Melanocyte of skin (primary cell): ENCODE measurements around the gene UFSP1. TPM values are rescaled to one million over a fixed set of nuclear protein-coding genes. Genes with fewer than 3 reads are reported as not detected.

ENCODE experiments used
- small RNA-seq, 2 donors: library from RNA; depleted of rRNA; stranded (forward); fragments of <200 nt; gene quantifications; one replicate each; pipeline ENCODE3, GENCODE V24; 2012
- total RNA-seq, 2 donors: library from RNA; depleted of rRNA; stranded (reverse); fragments of >200 nt; gene quantifications; 2 replicates each; pipeline ENCODE4 v1.2.3, GENCODE V29; 2012

The UFSP1 gene
- 1 to 10 TPM; 5.2 to 7.0 TPM for total RNA-seq

GRCh38 chr7:100888988-100889750 is at the start of gene UFSP1:
TSS of gene UFSP1 (minus strand) at chr7:100889715. CDS start at chr7:100889271, 444 bp downstream.

GRCh38 chr7:100895701-100895955 is 6.1 kb upstream of the UFSP1 start, which contains the start of gene ACHE:
TSS of gene ACHE (minus strand) at chr7:100895888. CDS start at chr7:100894232, 1,656 bp downstream.

DNA sequence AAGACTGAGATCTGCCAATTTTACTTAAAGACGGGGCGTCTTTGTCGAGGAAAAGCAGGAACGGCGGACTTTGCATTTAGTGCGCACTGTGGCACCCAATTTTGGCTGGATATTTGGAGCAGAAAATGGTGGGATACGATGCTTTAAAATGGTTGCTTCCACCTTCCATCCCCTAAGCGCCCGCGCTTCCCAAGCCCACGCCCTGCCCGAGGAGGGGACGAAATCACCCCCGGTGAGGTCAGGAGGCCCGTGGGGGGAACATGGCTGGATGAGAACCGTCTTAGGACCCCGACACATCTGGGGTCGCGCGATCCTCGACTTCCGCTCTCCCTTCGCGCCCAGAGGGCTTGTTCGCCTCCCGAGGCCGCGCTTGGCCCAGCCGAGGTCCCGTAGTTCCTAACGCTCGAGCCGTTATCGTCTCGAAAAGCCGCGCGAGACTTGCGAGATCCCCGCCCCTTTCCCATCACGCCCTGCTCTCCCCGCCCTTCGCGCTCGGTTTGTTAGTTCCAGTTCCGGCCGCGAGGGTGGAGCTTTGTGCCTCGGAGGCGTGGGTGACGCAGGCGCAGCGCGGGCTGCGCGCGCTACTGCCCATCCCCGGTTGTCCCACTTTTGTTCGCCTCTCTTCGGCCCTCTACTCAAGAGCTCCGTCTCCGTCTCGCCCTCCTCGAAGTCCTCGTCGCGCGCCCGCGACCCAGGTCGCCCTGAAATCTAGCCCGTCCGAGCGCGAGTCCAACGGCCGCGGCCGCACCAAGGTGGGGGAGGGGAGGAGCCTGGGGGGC is 14.7 kb downstream of the UFSP1 start, which contains the start of gene SRRT:
Gene SRRT (plus strand): TSS at position 527 of the 779 bp plus-strand sequence. CDS start 488 bp downstream, outside the sequence.

DNA sequence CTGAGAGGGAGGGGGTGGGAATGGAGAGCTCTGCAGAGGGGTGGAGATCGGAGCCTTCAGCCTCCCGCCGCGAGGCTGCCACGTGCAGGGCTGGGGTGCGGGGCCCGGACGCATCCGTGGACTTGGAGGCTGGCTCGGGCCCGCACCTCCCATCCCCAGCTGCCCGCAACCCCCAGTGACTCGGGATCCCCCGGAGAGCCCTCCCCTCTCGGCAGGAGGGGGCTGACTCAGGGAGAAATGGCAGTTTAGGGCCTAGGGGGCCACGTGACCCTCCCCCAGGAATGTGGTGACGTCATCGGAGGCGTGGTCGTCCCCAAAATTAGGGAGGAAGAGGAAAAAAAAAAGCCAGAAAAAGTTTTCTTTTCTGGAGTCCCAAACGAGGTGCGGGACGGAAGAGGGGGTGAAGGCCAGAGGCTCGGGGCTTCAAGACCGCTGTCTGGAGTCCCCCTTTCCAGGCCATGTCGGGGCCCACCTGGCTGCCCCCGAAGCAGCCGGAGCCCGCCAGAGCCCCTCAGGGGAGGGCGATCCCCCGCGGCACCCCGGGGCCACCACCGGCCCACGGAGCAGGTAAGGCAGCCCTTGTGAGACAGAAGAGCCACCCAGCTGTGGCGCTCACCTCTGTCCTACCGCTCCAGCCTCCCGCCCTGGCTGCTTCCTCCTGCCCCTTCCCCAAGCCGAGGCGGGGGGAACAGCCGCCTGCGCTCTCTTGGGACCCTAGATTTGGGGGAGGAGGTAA is 22.3 kb downstream of the UFSP1 start, which contains the start of gene TRIP6:
Gene TRIP6 (plus strand): TSS at position 348 of the 736 bp plus-strand sequence. CDS start 111 bp downstream, at position 459.

DNA sequence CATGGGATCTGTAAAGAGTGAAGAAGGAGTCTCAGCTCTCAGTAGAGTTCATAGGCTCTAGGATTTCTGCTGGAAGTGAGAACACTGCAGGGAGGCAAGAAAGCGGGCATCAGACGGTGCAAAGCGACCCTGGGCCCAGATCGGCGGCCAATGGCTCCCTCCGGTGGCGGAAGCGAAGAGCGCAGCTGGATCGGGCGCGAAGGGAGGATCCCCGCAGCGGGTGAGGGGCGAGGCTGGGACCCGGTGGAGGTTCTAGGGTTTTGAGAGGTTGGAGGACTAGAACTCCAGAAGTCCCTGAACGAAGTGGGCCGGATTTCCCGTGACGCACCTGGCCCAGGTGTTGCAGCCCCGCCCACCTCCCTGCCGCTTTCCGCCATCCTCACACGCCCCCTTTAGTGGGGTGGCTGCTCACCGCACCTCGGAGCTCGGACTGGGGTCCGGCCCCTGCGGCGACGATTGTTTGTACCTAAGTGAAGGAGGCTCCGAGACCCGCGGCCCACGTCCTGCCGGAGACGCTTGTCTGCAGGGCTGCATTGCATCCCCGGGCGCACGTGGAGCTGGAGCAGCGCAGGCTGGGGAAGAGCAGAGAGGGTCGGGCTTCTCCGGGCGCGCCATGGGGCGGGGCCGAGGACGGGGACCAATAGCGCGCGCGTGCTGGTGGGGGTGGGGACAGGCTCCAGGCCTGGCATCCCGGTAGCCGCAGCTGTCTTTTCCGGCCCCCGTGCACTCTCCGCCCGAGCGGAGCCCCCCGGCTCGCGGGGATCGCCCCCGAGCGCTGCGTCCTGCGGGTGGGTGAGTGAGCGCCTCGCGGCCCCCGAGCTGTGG is 37.3 kb downstream of the UFSP1 start, which contains the start of gene SLC12A9:
Gene SLC12A9 (plus strand): TSS at position 666 of the 825 bp plus-strand sequence. CDS start 1,485 bp downstream, outside the sequence.

Small RNAs within 50 kb of the gene (small RNA-seq; reads per million reads assigned to genes)
- gene RN7SL549P (0 to 0.06 reads per million in 2 donors), gene RPS29P15 (0 reads per million in 2 donors)

Other genes starting within 250 kb of the UFSP1 start
- under 1 TPM; 0.34 to 1.00 TPM for gene TFR2, start 248.2 kb downstream of the UFSP1 start, total RNA-seq
- not detected for gene ACTL6B, start 233.3 kb downstream of the UFSP1 start, total RNA-seq
- 100 to 1,000 TPM in 1 of 2 donors, 10 to 100 TPM in 1; 69.2 to 105 TPM for gene GNB2, start 216.0 kb downstream of the UFSP1 start, total RNA-seq
- 10 to 100 TPM; 14.3 to 17.9 TPM for gene GIGYF1, start 195.5 kb downstream of the UFSP1 start, total RNA-seq
- gene POP7, start 183.6 kb downstream of the UFSP1 start, total RNA-seq = 10 to 100 TPM; 35.4 to 73.9 TPM
- not detected for gene EPO, start 169.2 kb downstream of the UFSP1 start, total RNA-seq
- gene ZAN, start 156.1 kb downstream of the UFSP1 start, total RNA-seq = not detected
- 10 to 100 TPM; 21.0 to 49.0 TPM for gene EPHB4, start 62.2 kb downstream of the UFSP1 start, total RNA-seq
- gene SLC12A9, start 37.0 kb downstream of the UFSP1 start, total RNA-seq = 10 to 100 TPM; 15.5 to 20.0 TPM
- 100 to 1,000 TPM in 1 of 2 donors, 10 to 100 TPM in 1; 96.7 to 102 TPM for gene TRIP6, start 22.3 kb downstream of the UFSP1 start, total RNA-seq
- 10 to 100 TPM; 35.8 to 52.0 TPM for gene SRRT, start 14.6 kb downstream of the UFSP1 start, total RNA-seq
- under 1 TPM in 1 of 2 donors, not detected in 1; 0.34 TPM for gene ACHE, start 6.2 kb upstream of the UFSP1 start, total RNA-seq
- gene MUC3A, start 59.8 kb upstream of the UFSP1 start, total RNA-seq = not detected
- gene MUC12, start 79.8 kb upstream of the UFSP1 start, total RNA-seq = under 1 TPM in 1 of 2 donors, not detected in 1; 0.69 TPM
- gene MUC17, start 130.4 kb upstream of the UFSP1 start, total RNA-seq = not detected
- gene TRIM56, start 195.8 kb upstream of the UFSP1 start, total RNA-seq = 10 to 100 TPM in 1 of 2 donors, 1 to 10 TPM in 1; 10.0 to 14.3 TPM
- gene SERPINE1, start 237.4 kb upstream of the UFSP1 start, total RNA-seq = 1 to 10 TPM; 1.0 to 3.3 TPM